ENCODE measurements around the gene RBMY1D.
"Not testable (repeated sequence)": the region's sequence is repeated elsewhere in the genome, so short reads cannot be mapped to it uniquely, and the experiment has no call there.

The RBMY1D gene

GRCh38 chrY:21894426-21894825 lies at the start of gene RBMY1D:
Gene RBMY1D (minus strand): TSS chrY:21894526. CDS start chrY:21892513, 2,013 bp downstream.
- not testable (repeated sequence) for H3K9me3 ChIP-seq (ENCODE audit: insufficient read depth, low read depth, low read length); H3K4me1 ChIP-seq (ENCODE audit: insufficient read depth, low read length); H3K9ac ChIP-seq (ENCODE audit: low read depth, low read length); H3K36me3 ChIP-seq (ENCODE audit: insufficient read depth, low read depth, low read length); H3K27me3 ChIP-seq (ENCODE audit: insufficient read depth, low read length); H3K27ac ChIP-seq (ENCODE audit: low read length); H3K4me3 ChIP-seq (ENCODE audit: low read length)

GRCh38 chrY:21917932-21918331 lies 23.6 kb upstream of the RBMY1D start, which contains the start of gene RBMY1E:
Gene RBMY1E (minus strand): TSS chrY:21918032. CDS start chrY:21916054, 1,978 bp downstream.
- not testable (repeated sequence) for H3K36me3 ChIP-seq (ENCODE audit: insufficient read depth, low read depth, low read length); H3K4me1 ChIP-seq (ENCODE audit: insufficient read depth, low read length)

GRCh38 chrY:21869407-21870076 lies 24.8 kb downstream of the RBMY1D start:
- not testable (repeated sequence) for H3K9me3 ChIP-seq (ENCODE audit: insufficient read depth, low read depth, low read length); H3K4me1 ChIP-seq (ENCODE audit: insufficient read depth, low read length); H3K4me3 ChIP-seq (ENCODE audit: low read length); H3K36me3 ChIP-seq (ENCODE audit: insufficient read depth, low read depth, low read length); H3K27me3 ChIP-seq (ENCODE audit: insufficient read depth, low read length); H3K27ac ChIP-seq (ENCODE audit: low read length); H3K9ac ChIP-seq (ENCODE audit: low read depth, low read length)

More at GRCh38 chrY:21917932-21918331, 23.6 kb upstream of the RBMY1D start, which contains the start of gene RBMY1E:
- H3K4me3 ChIP-seq (ENCODE audit: low read length); H3K27ac ChIP-seq (ENCODE audit: low read length); H3K9ac ChIP-seq (ENCODE audit: low read depth, low read length); H3K9me3 ChIP-seq (ENCODE audit: insufficient read depth, low read depth, low read length); H3K27me3 ChIP-seq (ENCODE audit: insufficient read depth, low read length): not testable (repeated sequence)

- Histone ChIP-seq H3K4me1 (ENCODE audit: insufficient read depth, low read length) (no peaks in the 10 kb centered on the region), H3K4me3 (ENCODE audit: low read length) (no peak overlapping the region), H3K27me3 (ENCODE audit: insufficient read depth, low read length) (no peaks in the 10 kb centered on the region), H3K9me3 (ENCODE audit: insufficient read depth, low read depth, low read length) (no peaks in the 10 kb centered on the region), H3K9ac (ENCODE audit: low read depth, low read length) (no peak overlapping the region), H3K27ac (ENCODE audit: low read length) (no peak overlapping the region), H3K36me3 (ENCODE audit: insufficient read depth, low read depth, low read length) (no peaks in the 10 kb centered on the region)
Observed at GRCh38 chrY:21845481-21845880, 48.8 kb downstream of the RBMY1D start.

GRCh38 chrY:21842090-21842489 lies 52.2 kb downstream of the RBMY1D start:
- H3K4me3 ChIP-seq (ENCODE audit: low read length), result no peak overlapping the region
- H3K9ac ChIP-seq (ENCODE audit: low read depth, low read length), result no peak overlapping the region
- no peak overlapping the region for H3K27ac ChIP-seq (ENCODE audit: low read length)
- no peaks in the 10 kb centered on the region for H3K4me1 ChIP-seq (ENCODE audit: insufficient read depth, low read length)
- no peaks in the 10 kb centered on the region for H3K9me3 ChIP-seq (ENCODE audit: insufficient read depth, low read depth, low read length)
- no peaks in the 10 kb centered on the region for H3K27me3 ChIP-seq (ENCODE audit: insufficient read depth, low read length)
- H3K36me3 ChIP-seq (ENCODE audit: insufficient read depth, low read depth, low read length), result no peaks in the 10 kb centered on the region

GRCh38 chrY:21839489-21839888 lies 54.8 kb downstream of the RBMY1D start:
- Histone ChIP-seq H3K4me3 (ENCODE audit: low read length) (no peak overlapping the region), H3K9me3 (ENCODE audit: insufficient read depth, low read depth, low read length) (no peaks in the 10 kb centered on the region), H3K27me3 (ENCODE audit: insufficient read depth, low read length) (no peaks in the 10 kb centered on the region), H3K27ac (ENCODE audit: low read length) (no peak overlapping the region), H3K36me3 (ENCODE audit: insufficient read depth, low read depth, low read length) (no peaks in the 10 kb centered on the region), H3K9ac (ENCODE audit: low read depth, low read length) (no peak overlapping the region), H3K4me1 (ENCODE audit: insufficient read depth, low read length) (no peaks in the 10 kb centered on the region)

GRCh38 chrY:21836343-21836742 lies 58.0 kb downstream of the RBMY1D start:
- Histone ChIP-seq H3K9me3 (ENCODE audit: insufficient read depth, low read depth, low read length) (no peaks in the 10 kb centered on the region), H3K27me3 (ENCODE audit: insufficient read depth, low read length) (no peaks in the 10 kb centered on the region), H3K9ac (ENCODE audit: low read depth, low read length) (no peak overlapping the region), H3K36me3 (ENCODE audit: insufficient read depth, low read depth, low read length) (no peaks in the 10 kb centered on the region), H3K4me1 (ENCODE audit: insufficient read depth, low read length) (no peaks in the 10 kb centered on the region), H3K4me3 (ENCODE audit: low read length) (no peak overlapping the region), H3K27ac (ENCODE audit: low read length) (no peak overlapping the region)

- Histone ChIP-seq H3K9ac (ENCODE audit: low read depth, low read length) (no peak overlapping the region), H3K4me3 (ENCODE audit: low read length) (no peak overlapping the region), H3K4me1 (ENCODE audit: insufficient read depth, low read length) (no peaks in the 10 kb centered on the region), H3K9me3 (ENCODE audit: insufficient read depth, low read depth, low read length) (no peaks in the 10 kb centered on the region), H3K27ac (ENCODE audit: low read length) (no peak overlapping the region), H3K36me3 (ENCODE audit: insufficient read depth, low read depth, low read length) (no peaks in the 10 kb centered on the region), H3K27me3 (ENCODE audit: insufficient read depth, low read length) (no peaks in the 10 kb centered on the region)
Observed at GRCh38 chrY:21835052-21835451, 59.3 kb downstream of the RBMY1D start.

Measured in iPS-20b (cell line).